HPDE6-E6E7 (cell line): ENCODE results near the gene MACROD2.
"Not testable (repeated sequence)": the region's sequence is repeated elsewhere in the genome, so short reads cannot be mapped to it uniquely, and the experiment has no call there.

Experiments used
- DNase-seq: peaks from one replicate; pipeline ENCODE4 v3.0.0; 2011; ENCODE audit warnings: missing footprints; ENCODE audit errors: extremely low spot score

The MACROD2 gene

DNA sequence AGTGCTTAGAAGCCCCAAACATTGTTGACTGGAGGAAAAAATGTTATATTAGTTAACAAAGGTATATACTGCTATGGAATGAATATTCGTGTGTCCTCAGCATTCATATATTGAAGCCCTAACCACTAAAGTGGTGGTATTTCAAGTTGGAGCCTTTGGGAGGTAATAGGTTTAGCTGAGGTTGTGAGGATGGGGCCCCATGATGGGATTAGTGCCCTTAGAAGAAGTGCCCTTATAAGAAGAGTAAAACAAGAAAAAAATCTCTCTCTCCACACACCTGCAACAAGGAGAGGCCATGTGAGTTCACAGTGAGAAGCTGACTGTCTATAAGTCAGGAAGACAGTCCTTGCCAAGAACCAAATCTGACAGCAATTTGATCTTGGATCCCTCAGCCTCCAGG is 1103.8 kb downstream of the MACROD2 start:
- no peak for DNase-seq

DNA sequence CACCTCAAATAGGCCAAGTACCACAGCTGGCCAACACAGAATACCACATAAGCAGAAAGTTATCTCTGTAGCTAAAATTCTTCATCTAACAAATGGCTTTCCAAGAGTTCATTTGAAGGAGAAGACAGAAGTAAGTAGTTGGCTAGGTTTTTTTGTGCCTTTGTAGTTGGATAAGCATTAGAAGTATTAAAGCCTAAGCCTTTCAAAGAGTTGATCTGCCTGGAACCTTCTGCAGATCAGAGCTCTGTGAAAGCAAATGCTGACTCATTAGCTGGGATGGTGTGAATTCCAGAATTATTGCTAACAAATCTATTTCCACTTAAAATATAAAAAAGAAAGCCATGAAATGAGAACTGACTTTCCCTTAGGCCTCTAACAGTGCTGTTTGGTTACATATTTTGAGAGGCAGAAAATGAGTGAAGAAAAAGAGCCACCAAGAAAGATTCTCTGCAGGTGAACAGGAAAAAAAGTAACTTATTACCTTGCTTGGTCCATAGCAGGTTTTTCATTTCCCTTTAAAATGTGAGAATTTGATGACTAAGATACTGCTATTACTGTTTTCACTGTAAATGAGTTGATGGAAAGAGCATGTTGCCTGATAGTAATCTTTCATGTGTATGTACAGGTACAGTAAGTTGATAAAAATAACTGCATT is 1105.3 kb downstream of the MACROD2 start:
- DNase-seq, result no peak

- DNase-seq, result no peak
Measured at GRCh38 chr20:15107931-15108330, 1112.6 kb downstream of the MACROD2 start.

- no peak for DNase-seq
Measured at GRCh38 chr20:15109494-15109893, 1114.2 kb downstream of the MACROD2 start.

DNA sequence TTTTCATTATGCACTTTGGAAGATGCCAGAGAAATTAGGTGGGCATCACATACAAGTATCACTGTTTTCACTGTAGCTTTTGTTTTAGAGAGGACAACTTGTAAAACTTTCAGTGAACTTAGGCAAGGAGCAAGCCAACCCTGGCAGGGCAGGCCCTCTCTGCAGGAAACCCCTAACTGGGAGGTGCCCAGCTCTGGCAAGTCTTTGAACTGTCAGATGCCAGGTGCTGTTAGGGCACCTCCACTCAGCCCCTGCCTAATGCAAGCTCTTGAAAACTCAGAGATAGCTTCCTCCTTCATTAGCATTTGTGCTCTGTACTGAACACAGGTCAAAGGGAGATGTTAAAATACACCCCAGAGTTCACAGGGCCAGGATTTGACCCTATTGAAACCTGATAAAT is 1116.3 kb downstream of the MACROD2 start:
- no peak for DNase-seq

GRCh38 chr20:15113144-15113773 is 1117.9 kb downstream of the MACROD2 start:
- DNase-seq, result no peak

- no peak for DNase-seq
Measured at GRCh38 chr20:15119852-15120487, 1124.7 kb downstream of the MACROD2 start.

- no peak for DNase-seq
Measured at GRCh38 chr20:15122613-15123012, 1127.3 kb downstream of the MACROD2 start.

DNA sequence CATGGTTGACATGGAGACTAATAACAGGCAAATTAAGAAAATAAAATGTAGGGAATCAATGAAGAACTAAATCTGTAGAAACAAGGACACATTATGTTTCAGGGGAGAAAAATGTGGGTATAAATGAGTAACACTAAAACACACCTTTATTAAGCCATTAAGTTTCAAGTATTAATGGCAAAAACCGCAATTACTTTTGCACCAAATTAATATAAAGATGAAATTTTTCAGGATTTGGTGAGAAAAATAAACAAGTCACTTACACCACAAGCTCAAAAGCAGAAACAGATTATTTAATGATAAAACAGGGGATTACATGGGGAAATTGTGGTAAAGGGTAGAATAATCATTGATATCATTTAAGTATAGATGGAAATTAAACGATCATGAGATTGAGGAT is 1135.9 kb downstream of the MACROD2 start:
- no peak for DNase-seq

DNA sequence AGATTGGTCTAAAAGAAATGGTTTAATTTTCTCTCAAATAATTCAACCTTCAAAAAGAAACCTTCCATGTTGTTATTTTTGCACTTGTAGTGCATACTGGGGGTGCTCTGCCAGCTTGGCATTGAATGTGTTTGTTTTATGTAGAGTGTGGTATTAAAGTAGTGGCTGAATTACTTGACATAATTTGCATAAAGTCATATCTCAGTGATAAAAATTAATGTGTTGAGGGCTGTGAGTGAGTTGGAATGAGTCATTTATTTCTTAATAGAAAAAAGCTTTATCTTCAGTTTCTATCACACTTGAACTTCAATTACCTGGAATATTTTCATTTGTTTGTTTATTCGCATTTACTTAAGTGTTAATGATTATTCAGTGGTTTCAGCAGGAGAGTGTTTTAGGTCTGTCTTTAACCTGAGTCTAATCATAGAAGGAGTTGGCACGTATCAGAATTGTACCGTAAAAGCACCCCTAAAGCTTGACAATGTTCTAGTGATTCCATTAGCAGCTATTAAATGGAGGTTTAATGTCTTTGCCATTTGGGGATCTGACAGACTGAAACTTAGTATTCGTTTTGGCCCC is 1143.3 kb downstream of the MACROD2 start:
- no peak for DNase-seq

DNA sequence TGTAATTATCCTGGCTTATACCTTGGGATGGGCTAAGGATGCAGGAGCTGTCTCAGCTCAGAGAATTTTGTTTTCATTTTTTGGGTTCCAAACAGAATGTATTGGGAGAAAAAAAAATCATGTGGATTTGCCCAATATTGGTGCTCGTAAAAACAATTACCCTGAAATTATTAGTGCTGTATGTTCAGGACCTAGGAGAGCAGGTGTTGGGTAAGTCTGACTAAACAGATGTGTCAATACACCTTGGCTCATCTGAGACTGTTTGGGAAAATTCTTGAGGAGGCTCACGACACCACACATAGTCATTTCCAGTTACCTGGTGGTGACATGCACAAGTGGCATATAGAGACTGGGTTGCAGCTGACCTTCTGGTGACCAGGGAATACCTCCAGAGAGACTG is 1144.2 kb downstream of the MACROD2 start:
- no peak for DNase-seq

DNA sequence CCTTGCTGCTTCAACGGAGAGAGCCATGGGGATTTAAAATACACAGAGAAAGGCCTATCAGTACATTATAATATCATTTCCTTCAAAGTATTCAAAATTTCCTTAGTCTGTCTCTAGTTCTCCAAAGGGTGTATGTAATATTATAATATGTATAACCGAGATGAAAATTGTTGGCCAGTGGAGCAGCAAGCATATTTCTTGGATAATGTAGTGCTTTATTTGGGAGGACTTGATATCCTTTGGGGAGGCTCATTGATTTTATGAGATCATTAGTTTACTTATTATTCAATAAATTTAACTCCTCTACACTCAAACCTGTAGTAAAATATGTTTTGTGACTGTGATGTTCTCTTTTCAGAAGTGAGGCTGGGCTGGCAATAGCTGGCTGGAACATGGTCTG is 1145.0 kb downstream of the MACROD2 start:
- no peak for DNase-seq

- DNase-seq, result not testable (repeated sequence)
Measured at GRCh38 chr20:15140940-15141339, 1145.6 kb downstream of the MACROD2 start.

- no peak for DNase-seq
Measured at GRCh38 chr20:15141861-15142260, 1146.5 kb downstream of the MACROD2 start.

- no peak for DNase-seq
Measured at GRCh38 chr20:15143478-15143877, 1148.2 kb downstream of the MACROD2 start.

DNA sequence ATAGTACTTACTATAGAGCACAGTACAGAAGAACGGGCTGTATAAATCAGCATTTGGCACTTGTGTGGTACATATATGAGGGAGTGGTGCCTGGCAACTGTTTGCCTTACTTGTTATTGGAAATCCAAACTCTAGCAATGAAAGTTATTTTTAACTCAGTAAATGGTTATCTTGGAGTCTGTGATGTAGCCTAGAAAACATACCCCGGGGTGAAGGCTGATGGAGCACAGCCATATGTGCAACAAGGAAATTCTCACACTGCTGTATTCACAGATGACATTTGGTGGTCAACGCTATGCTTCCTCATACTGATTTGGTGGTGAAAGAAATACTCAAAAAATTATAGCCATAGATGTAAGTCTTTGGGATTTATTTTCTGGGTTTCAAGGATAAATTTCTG is 1149.6 kb downstream of the MACROD2 start:
- no peak for DNase-seq

DNA sequence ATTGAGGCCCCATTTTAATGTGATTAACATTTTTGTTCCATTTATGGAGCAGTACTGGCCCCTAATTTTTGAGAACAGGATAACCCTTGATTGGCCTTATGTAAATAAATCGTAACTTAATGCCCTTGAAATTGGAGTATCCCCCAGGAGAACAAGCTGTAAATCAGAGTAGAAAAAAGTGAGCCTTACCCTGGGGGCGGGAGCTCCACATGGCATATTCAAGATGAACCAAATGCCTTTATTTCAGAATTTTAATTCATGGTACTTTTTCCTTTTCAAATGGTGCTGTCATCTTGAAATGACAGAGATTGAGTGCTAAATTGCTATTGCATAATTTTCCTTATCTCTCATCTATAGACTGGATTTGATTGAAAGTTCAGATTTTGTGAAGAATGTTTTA is 1151.6 kb downstream of the MACROD2 start:
- no peak for DNase-seq

GRCh38 chr20:15154070-15154469 is 1158.8 kb downstream of the MACROD2 start:
- DNase-seq, result peak; percentile 29

GRCh38 chr20:15155848-15156401 is 1160.6 kb downstream of the MACROD2 start:
- DNase-seq, result peak; percentile 43

DNA sequence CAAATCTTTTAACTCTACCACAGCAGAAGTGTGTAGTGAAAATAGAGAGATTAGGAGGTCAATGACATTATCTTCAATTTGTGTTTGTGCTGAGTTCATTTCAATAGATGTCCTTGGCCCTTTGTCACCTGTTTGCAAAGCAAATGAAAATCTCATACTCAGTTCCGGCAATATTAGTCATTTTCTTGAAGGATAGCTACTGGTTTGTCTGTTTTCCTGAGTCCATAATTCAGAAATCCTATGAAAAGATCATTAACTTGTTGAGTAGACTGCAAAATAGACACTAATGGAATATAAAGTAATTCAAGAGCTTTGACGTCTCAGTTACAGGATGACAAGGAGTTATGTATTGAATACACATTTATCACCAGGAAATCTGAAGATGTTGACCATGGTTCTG is 1163.2 kb downstream of the MACROD2 start:
- no peak for DNase-seq

DNA sequence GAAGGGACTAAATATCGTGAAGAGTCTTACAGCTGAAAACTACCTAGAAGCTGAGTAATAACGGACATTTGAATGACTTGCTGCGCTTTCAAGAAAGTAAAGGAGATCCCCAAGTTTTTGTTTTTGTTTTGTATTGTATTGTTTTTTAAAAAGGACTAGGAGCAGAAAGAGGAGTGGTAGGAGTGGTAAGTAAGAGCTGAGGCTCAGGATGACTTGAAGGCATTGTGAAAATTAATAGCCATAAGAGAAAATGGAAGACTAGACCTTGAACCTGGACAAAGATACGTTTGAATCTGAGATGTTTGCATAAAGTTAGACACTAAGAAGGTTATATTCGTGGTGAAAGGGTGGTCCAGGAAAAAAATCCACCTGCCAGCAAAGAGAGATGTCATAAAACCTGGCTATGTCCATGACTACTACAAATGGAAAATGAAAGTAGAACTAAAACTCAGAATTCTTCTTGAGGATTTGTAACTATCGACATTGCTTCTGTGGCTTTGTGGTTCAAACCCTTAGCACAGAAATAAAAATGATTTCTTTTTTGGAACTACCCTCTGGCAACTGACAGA is 1166.8 kb downstream of the MACROD2 start:
- no peak for DNase-seq

DNA sequence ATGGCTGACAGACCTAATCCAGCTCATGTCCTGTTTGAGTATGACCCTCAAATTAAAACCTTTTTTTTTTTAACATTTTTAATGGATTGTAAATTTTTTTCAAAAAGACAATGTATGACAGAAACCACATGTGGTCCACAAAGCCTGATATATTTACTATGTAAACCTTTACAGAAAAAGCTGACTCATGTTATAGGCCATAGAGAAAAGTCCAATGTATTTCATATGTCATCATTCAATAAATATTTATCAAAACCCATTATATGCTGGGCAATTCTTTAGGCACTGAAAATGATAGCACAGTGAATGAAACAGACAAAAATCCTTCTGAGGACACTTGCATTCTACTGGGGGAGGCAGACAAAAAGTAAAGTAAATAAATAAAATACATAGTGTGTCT is 1168.3 kb downstream of the MACROD2 start:
- DNase-seq, result no peak
